Heart left ventricle (tissue), 13 donors: ENCODE results near the gene MAP4K2.

Source experiments
- CTCF ChIP-seq, 12 donors: fragments of 200-600 bp; sonication (generic) in 4 of 12; IDR thresholded peaks; one replicate each; pipeline versions ENCODE4 v1.5.0 to v1.8.0; 2018 to 2022; ENCODE audit warnings: antibody characterized with exemption in 12 of 12, mild to moderate bottlenecking in 5 of 12
- POLR2A ChIP-seq, 2 donors: fragments of 450-650 bp; IDR thresholded peaks; one replicate each; pipeline ENCODE4 v1.6.1; 2017; ENCODE audit warnings: antibody characterized with exemption in 2 of 2, mild to moderate bottlenecking in 2 of 2, moderate library complexity in 2 of 2
- donor health status: ischemic (EF 13 %, LVEDD 7.1; RV severe dilation, severe dysfunction).
- donor health status: DM: no; HTN: yes; CAD: no.
- donor health status: DM: no; HTN: no; CAD: no.
- donor health status: ischemic (EF 25% LVEDD 6.9; RV normal size, moderate dysfunction).
- donor health status: ischemic (EF 25% LVEDD 5.7; RV mildly dilated, moderate dysfunction).
- donor health status: ischemic (EF 35%, LVEDD 5.7; RV mildly dilated, moderate dysfunction).
- donor health status: nonischemic (EF 11% LVEDD 7.7; RV severe dilation, severe dysfunction).
- donor health status: DM: yes; HTN: yes; CAD: no.
- donor health status: PGD.
- donor health status: ischemic (EF 29% LVEDD 5.4; RV normal size, mild dysfunction).
- donor health status: nonischemic (EF 23%, LVEDD 6.1; RV moderate dilation, normal function).

GRCh38 chr11:64759131-64759721, 43.8 kb downstream of the MAP4K2 start:
- no peak for TF ChIP-seq CTCF (IDR thresholded peaks at IDR 0.05)
- no peak for TF ChIP-seq POLR2A (IDR thresholded peaks at IDR 0.05)
